Endothelial cell of hepatic sinusoid (primary cell): ENCODE data around the gene DESI1.
"Not testable (repeated sequence)": the region's sequence is repeated elsewhere in the genome, so short reads cannot be mapped to it uniquely, and the experiment has no call there.

Experiments used
- in situ Hi-C: cut with HindIII; loops from 2 replicates; pipeline ENCODE4 v1.10.0; 2017; ENCODE audit warnings: low sequenced_read_pairs

The DESI1 gene

GRCh38 chr22:41589391-41590241 is 31.2 kb downstream of the DESI1 start, which contains the start of gene PMM1:
Gene PMM1, minus strand, starts transcription at chr22:41589840. Its CDS starts 35 bp downstream, at chr22:41589805.
- in situ Hi-C loops = no loop called here

GRCh38 chr22:41587347-41587723 is 33.5 kb downstream of the DESI1 start:
- in situ Hi-C loops = no loop called here

DNA sequence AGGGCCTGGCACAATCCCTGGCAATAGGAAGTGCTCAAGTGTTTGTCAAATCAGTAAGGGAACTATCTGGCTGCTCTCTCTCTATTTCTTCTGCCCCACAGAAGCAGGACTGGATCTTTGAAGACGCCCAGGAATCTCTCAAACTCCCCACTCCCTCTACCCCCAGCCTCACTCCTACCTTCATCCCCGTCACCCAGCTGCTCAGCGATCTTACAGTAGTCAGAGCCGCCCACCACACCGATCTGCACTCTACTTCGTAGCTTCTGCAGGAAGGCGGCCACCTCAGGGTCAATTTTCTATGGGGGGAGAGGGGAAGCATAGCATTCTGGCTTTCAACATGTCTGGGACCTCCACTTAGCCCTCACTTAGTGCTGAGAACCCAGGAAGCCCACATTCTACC is 34.9 kb downstream of the DESI1 start:
- in situ Hi-C loops = no loop called here

- in situ Hi-C loops = no loop called here
Observed at GRCh38 chr22:41584881-41585280, 36.0 kb downstream of the DESI1 start.

DNA sequence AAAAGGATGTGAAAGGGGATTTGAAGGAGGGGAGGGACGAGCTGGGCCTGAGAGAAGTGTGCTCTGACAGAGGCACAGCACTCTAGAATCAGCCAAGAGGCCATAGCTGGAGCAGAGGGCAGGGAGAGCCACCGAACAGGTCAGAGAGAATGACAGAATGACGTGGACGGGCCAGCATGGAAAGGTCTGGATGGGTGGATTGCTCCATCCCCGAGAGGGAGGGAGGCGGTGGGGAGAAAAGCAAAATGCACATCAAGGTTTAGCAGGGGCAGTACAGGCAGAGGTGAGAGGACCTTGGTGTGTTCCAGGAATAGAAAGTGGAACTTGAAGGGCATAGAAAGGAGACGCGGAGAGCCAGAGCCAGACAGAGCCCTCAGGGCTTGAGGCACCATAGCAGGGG is 38.1 kb downstream of the DESI1 start:
- in situ Hi-C loops = no loop called here

DNA sequence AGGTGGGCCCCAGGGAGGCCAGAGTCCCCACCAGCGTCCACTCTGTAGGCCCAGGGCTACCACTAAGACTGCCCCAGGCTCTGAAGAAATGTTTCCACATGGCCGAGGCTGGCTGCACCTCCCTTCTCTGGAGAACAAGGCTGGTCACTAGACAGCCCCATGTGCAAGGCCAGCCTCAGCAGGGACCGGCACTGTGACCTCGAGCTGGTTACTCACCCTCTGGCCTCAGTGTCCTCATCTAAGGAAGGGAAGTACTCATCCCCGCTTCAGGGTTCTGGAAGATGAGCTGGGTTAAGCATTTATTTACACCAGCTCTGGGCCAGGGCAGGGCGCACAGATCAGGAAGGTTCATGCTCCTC is 40.9 kb downstream of the DESI1 start:
- in situ Hi-C loops = no loop called here

- in situ Hi-C loops = no loop called here
Observed at GRCh38 chr22:41579297-41579996, 41.4 kb downstream of the DESI1 start.

DNA sequence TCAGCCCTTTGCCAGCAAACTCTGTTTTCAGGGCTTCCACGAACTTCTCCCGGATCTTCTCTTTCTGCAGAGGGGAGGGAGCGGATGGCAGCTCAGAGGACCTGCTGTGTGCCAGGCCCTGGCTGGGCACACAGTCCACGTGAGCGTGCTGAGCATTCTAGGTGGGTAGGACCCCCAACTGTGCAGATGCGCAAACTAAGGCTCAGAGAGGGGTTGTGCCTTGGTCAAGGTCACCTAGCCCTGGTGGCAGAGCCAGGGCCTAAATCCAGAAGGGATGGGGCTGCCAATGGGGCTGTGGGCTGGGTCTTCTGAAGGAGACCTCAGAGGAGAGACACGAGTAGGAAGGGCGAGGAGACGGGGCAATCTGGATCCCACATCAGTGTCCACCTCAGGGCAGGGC is 42.0 kb downstream of the DESI1 start:
- in situ Hi-C loops = no loop called here

DNA sequence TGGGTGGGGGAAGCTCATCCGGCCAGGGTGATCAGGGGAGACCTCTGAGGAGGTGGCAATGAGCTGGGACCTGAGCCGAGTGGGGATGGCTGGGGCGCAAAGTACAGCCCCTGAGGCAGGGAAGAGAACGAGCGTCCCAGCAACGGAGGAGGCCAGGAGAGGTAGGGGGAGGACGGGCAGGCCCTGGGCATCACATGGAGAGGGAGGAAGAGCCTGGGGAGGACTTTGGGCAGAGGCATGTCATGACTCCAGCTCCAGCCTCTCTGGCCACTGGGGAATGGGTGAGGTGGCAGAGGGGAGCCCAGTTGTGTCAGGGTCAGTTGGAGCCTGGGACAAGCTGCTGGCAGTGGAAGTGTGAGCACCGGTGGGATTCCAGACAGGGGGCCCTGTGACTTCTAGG is 42.7 kb downstream of the DESI1 start:
- in situ Hi-C loops = no loop called here

- in situ Hi-C loops = no loop called here
Observed at GRCh38 chr22:41576877-41577276, 44.0 kb downstream of the DESI1 start.

DNA sequence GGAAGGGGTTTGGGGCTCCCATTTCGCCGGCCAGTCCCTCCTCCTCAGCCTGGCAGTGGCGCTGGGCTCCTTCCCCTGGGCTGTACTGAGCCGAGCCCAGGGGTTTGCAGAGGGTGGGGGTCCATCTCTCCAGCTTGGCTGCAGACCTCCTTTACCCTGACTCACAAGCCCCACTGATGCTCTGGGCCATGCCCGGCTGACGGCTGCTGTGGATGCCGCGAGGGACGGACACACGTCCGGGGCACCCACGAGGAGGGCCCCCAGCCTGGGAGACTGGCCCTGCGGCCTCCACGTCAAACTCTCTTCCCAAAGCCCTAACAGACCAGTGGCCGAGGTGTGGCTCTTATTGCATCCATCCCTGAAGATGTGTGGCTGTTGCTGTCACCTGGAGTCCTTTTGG is 45.3 kb downstream of the DESI1 start:
- in situ Hi-C loops = no loop called here

DNA sequence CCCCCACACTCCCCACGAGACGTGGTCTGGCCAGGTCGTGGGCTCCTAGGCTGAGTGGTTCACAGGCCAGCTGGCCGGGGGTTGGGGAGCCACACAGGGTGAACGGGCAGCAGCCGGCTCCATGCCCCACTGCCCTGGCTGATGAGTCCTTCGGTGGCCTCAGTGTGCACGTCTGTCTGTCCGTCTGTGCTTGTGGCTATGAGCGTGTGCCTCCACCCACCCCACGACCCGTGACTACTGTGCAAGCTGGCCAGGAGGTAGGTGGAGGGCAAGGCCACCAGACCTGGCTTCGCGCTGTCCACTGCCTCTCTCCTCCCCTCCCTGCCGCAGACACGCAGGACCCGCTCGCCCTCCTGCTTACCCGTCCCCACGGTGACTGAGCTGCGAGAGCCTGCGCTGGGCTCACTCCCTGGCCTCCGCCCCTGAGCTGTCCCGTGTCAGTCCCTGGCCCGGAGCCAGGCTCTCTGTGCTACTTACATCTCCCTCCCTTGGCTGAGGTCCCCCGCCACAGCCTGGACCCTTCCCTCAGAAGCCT is 45.9 kb downstream of the DESI1 start:
- in situ Hi-C loops = no loop called here

GRCh38 chr22:41573677-41574076 is 47.2 kb downstream of the DESI1 start:
- in situ Hi-C loops = no loop called here

GRCh38 chr22:41572305-41572704 is 48.5 kb downstream of the DESI1 start:
- in situ Hi-C loops = not testable (repeated sequence)

DNA sequence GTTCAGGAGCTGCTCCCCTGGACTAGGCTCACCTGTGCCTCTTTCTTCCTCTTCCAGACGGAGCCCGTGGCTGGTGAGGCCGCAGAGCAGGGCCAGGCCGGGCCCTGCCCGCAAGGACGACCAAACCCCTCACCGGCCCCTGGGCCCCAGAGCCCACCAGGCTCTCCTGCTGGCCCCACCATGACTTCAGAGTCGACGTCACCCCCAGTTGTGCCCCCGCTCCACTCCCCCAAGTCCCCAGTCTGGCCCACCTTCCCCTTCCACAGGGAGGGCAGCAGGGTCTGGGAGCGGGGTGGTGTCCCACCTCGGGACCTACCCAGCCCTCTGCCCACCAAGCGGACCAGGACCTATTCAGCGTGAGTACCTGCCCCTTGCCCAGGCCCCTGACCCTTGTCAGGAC is 49.1 kb downstream of the DESI1 start:
- in situ Hi-C loops = no loop called here

- in situ Hi-C loops = no loop called here
Observed at GRCh38 chr22:41570221-41570620, 50.6 kb downstream of the DESI1 start.

- in situ Hi-C loops = no loop called here
Observed at GRCh38 chr22:41568811-41569210, 52.0 kb downstream of the DESI1 start.

- in situ Hi-C loops = no loop called here
Observed at GRCh38 chr22:41567512-41567768, 53.4 kb downstream of the DESI1 start.

DNA sequence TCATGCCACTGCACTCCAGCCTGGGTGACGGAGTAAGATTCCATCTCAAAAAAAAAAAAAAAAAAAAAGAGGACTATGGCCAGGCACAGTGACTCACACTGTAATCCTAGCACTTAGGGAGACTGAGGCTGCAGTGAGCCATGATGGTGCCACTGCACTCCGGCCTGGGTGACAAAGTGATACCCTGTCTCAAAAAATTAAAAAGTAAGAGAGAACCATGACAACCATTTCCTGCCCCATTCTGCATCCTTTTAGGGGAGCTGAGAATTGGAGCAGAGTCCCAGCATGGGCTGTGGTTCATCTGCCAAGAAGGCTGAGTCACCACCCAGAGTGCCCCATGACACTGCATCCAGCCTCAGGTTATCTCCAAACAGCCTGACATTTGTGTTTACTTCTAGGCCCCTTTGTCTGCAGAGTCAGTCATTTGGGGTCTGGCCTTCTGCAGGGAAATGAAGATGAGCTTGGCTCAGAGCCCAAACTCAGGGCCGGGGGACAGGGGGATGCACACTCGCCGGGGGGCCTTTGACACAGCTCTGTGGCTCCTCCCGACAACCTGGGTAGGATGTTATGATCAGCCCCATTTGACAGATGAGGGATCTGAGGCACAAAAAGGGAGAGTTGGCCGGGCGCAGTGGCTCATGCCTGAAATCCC is 55.3 kb downstream of the DESI1 start:
- in situ Hi-C loops = no loop called here

GRCh38 chr22:41564563-41564962 is 56.3 kb downstream of the DESI1 start:
- in situ Hi-C loops = loop anchor here (5.0 kb wide), 2 partner anchors 52 to 92 kb away; no protein-coding TSS in a partner anchor

DNA sequence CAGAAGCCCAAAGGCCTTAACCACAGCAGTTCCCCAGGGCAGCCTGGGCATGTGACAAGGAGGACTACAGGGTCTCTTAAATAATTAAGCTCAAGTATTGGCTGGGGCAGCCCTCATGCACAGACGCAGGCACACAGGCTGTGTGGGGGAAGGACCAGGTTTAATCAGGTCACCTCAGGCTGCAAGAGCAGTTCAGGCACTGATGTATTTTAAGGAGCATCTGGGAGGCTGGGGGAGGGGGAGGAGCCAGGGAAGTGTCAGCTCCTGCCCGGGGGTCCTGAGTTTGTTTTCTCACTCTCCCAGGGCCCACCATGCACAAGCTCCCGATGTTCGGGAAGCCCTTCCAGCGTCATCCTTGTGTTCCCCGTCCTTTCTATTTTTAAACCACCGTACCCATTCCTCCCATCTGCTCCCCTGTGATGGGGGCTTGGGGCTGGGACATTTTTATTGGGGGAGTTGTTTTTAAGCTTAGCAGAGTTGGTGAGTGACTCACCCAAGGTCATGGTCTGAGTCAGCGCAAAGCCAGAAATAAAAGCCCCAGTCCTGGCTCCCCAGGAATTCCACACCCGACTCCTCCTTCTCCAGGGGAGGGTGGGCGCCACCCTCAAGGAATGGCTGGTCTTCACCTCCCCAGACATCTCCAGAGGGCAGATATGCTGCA is 57.7 kb downstream of the DESI1 start:
- in situ Hi-C loops = loop anchor here (5.0 kb wide), 2 partner anchors 51 to 91 kb away; no protein-coding TSS in a partner anchor
